ENCODE results near the gene PSMD13.

PSMD13 gene

GRCh38 chr11:224424-224823 is 12.4 kb upstream of the PSMD13 start:
- TF ChIP-seq ESRRG (CRISPR knock-in tag; IDR thresholded peaks at IDR 0.05), result no peak
- TF ChIP-seq PATZ1 (CRISPR knock-in tag; IDR thresholded peaks at IDR 0.05; ENCODE audit: borderline replicate concordance), result no peak
- no peak for TF ChIP-seq ZFP3 (CRISPR knock-in tag; IDR thresholded peaks at IDR 0.05)
- no peak for TF ChIP-seq TSHZ2 (CRISPR knock-in tag; IDR thresholded peaks at IDR 0.05)
- no peak for TF ChIP-seq ZNF8 (CRISPR knock-in tag; IDR thresholded peaks at IDR 0.05)
- TF ChIP-seq CSDC2 (CRISPR knock-in tag; IDR thresholded peaks at IDR 0.05), result no peak
- TF ChIP-seq ISL1 (CRISPR knock-in tag; IDR thresholded peaks at IDR 0.05), result no peak
- TF ChIP-seq BACH2 (CRISPR knock-in tag; IDR thresholded peaks at IDR 0.05; ENCODE audit: borderline replicate concordance), result no peak
- TF ChIP-seq GLIS3 (CRISPR knock-in tag; IDR thresholded peaks at IDR 0.05), result no peak
- no peak for TF ChIP-seq PPARA (CRISPR knock-in tag; IDR thresholded peaks at IDR 0.05; ENCODE audit: borderline replicate concordance)
- no peak for TF ChIP-seq SNAI2 (CRISPR knock-in tag; IDR thresholded peaks at IDR 0.05)
- no peak for TF ChIP-seq TOX (CRISPR knock-in tag; IDR thresholded peaks at IDR 0.05; ENCODE audit: borderline replicate concordance)
- no peak for TF ChIP-seq RARB (CRISPR knock-in tag; IDR thresholded peaks at IDR 0.05)
- no peak for TF ChIP-seq ZFP30 (CRISPR knock-in tag; IDR thresholded peaks at IDR 0.05)
- no peak for ATAC-seq

GRCh38 chr11:225734-226453 is 10.9 kb upstream of the PSMD13 start:
- no peak for TF ChIP-seq TCF4 (CRISPR knock-in tag; IDR thresholded peaks at IDR 0.05; ENCODE audit: borderline replicate concordance)
- no peak for TF ChIP-seq OSR1 (CRISPR knock-in tag; IDR thresholded peaks at IDR 0.05)
- TF ChIP-seq POU6F1 (CRISPR knock-in tag; IDR thresholded peaks at IDR 0.05; ENCODE audit: borderline replicate concordance, low read depth), result no peak
- no peak for TF ChIP-seq CSRNP3 (CRISPR knock-in tag; IDR thresholded peaks at IDR 0.05)
- TF ChIP-seq ARNTL (CRISPR knock-in tag; IDR thresholded peaks at IDR 0.05; ENCODE audit: borderline replicate concordance, low read depth), result no peak
- TF ChIP-seq PPARA (CRISPR knock-in tag; IDR thresholded peaks at IDR 0.05; ENCODE audit: borderline replicate concordance), result no peak
- TF ChIP-seq ISL1 (CRISPR knock-in tag; IDR thresholded peaks at IDR 0.05), result no peak
- no peak for TF ChIP-seq ZFP3 (CRISPR knock-in tag; IDR thresholded peaks at IDR 0.05)
- TF ChIP-seq ZNF8 (CRISPR knock-in tag; IDR thresholded peaks at IDR 0.05), result no peak
- TF ChIP-seq ZC3H10 (CRISPR knock-in tag; IDR thresholded peaks at IDR 0.05), result no peak
- no peak for TF ChIP-seq RARB (CRISPR knock-in tag; IDR thresholded peaks at IDR 0.05)
- no peak for TF ChIP-seq SNAI2 (CRISPR knock-in tag; IDR thresholded peaks at IDR 0.05)
- no peak for TF ChIP-seq PATZ1 (CRISPR knock-in tag; IDR thresholded peaks at IDR 0.05; ENCODE audit: borderline replicate concordance)
- no peak for TF ChIP-seq TSHZ2 (CRISPR knock-in tag; IDR thresholded peaks at IDR 0.05)
- TF ChIP-seq ZNF565 (CRISPR knock-in tag; conservative IDR thresholded peaks at IDR 0.05; ENCODE audit: low read depth), result no peak
- TF ChIP-seq CREB5 (CRISPR knock-in tag; IDR thresholded peaks at IDR 0.05; ENCODE audit: low read depth), result no peak
- no peak for TF ChIP-seq ZNF70 (CRISPR knock-in tag; IDR thresholded peaks at IDR 0.05)
- no peak for TF ChIP-seq ESRRG (CRISPR knock-in tag; IDR thresholded peaks at IDR 0.05)
- ATAC-seq, result no peak

Measured in SK-N-SH treated with all-trans-retinoic acid at 6 μM for 48 hours (cell line).